COLO668 (cell line): Measurements from ENCODE around the gene APOC1.

Source experiments
- DNase-seq: peaks from one replicate; lab custom pipeline; 2025; ENCODE audit not compliant: unreplicated experiment; lab: John Stamatoyannopoulos, UW

The APOC1 gene

DNA sequence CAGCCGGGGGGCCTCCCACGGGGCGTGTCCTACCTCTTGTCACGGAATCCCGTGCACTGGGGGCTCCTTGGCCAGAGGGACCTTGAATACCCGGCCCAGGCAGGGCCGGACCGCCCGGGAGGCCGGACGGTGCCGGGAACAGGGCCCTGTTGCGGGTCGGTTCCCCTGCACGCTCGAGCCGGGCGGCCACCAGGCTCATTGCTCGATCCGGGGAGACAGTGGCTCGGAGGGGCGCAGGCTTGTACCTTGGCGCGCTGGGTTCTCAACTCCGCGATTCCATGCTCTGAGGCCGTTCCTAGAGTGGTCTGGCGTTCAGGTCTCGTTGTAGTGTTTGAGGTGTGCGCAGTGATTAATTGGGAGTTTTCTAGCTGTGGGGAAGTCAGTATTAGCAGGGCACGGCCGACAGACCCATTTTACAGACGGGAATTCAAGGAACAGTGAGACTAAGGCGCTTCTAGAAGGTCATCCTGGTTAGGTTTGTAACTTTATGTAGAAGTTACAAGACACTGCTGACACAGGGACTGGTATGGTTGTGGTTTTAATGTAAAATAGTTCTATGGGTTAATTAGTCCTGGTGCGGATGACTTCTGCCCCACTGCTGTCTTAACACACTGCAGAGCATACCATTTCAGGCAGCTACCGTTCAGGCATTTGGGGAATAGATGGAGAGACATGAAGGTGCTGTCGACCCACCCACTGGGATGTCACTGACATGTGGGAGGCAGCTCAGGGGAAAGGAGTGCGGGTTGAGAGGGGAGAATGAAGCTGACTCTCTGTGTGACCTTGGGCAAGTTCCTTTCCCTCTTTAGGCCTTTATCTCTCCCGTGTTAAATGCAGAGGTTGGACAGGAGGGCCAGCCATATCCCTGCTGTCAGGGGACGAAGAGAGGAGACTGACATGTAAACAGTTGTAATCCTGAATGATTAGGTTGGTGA, 41.4 kb downstream of the APOC1 start:
- no peak for DNase-seq

DNA sequence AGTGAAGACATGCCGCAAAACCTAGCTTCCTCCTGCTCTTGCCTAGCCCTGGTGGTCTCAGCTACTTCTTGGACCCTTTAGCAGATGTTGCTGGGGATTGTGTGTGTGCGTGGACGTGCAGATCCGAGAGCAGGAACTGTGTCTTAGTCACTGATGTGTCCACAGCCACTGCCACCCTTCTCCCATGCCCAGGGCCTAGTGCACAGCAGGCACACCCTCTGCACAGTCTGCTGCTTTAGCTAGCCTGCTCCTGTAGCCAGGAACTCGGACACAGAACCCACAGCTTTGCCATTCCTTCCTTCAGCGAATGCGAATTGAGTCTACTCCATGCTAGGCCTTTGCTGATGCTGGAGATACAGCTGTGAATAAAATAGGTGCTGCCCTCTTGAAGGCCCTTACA, 43.1 kb downstream of the APOC1 start:
- no peak for DNase-seq

DNA sequence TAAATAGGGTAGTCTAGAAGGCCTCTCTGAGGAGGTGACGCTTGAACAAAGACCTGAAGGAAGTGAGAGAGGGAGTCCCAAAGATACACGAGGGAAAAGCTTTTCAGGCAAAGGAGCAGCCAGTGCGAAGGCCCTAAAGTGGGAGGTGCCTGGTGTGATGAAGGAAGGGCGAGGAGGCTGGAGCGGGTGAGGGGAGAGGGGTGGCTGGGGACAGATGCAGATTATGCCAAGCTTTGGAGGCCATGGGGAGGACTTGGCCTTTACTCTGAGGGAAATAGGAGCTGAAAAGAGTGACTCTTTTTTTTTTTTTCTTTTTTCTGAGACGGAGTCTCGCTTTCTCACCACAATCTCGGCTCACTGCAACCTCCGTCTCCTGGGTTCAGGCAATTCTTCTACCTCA, 43.7 kb downstream of the APOC1 start:
- DNase-seq = no peak

DNA sequence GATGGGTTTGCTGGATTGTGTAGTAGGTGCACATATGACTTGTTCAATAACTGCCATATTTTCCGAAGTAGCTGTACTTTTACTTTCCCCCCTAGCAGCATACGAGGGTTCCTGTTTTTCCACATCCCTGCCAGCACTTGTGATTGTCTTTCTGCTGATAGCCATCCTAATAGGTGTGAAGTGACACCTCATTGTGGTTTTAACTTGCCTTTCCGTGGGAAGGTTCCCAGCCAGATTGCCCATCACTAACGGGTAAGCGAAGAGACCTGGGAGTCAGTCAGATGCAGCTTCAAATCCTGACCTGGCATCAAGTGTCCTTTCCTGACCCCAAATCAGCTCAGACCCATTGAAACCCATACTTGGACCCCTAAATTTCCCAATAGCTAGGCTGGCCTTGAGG, 45.3 kb downstream of the APOC1 start:
- DNase-seq = no peak

DNA sequence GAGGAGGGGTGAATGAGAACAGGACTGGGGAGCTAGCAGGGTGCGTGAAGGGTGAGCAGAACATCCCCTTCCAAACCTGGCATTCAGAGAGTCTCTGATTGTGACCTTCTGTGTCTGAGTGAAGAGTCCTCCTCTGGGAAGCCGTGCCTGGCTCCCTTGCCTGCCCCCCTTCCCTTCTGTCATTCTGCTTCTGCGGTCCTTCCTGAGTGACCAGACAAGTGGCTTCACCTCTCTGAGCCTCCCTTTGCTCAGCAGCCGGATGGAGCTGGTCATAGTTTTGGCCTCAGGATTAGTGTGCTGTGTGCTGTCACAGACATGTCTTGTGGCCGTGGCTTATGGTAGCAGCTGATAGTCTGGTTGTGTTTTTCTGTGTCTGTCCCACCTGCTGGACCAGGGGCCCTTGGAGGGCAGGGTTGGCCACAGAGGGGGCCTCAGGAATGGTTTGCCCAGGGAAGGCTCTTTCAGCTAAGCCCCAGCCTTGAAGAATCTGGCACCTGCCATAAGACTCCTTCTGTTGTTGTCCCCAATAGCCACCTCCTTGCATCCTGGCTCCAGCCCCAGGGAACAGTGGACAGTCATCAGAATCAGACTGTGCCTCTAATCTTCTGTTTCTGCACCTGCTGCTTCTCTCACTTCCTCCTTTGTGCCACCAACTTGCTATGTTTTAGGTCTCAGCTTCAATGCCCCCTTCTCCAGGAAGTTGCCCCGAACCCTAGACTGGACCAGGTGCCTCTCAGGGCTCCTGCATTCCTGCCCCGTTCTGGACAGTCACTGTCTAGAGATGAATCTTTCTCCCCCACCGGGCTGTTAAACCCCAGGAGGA, 46.7 kb downstream of the APOC1 start:
- no peak for DNase-seq

DNA sequence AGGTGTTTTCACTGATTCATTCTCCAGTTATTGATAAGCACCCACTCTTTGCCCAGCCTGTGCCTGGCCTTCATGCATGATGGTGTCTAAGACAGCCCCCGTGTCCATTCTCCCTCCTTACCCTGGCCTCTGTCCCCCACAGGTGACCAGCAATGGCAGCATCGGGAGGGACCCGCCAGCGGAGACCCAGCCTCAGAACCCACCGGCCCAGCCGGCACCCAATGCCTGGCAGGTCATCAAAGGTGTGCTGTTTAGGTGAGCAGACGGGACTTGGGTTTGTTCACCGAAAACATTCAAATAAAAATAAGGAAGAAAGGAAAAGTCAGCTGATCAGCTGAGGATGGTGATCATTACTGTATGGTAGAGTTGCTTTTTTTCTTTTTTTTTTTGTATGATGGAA, 47.4 kb downstream of the APOC1 start:
- DNase-seq = no peak

DNA sequence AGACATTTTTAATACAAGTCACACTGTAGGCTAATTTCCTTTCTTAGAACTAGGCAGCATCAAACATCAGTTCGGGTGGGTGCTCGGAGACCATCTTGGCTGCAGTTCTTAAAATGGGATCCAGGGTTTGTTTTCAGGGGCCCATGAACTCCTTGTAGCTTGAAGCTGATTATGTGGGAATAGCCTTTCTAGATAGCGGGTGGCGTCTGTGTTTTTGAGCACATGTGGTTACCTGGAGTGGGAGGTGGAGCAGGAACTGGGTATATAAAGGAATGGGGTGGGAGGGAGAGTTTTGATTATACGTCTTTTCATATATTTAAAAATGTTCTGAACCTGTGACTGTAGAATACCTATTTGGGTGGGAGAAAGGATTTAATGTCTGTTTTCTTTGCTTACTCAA, 53.7 kb downstream of the APOC1 start:
- DNase-seq = no peak

DNA sequence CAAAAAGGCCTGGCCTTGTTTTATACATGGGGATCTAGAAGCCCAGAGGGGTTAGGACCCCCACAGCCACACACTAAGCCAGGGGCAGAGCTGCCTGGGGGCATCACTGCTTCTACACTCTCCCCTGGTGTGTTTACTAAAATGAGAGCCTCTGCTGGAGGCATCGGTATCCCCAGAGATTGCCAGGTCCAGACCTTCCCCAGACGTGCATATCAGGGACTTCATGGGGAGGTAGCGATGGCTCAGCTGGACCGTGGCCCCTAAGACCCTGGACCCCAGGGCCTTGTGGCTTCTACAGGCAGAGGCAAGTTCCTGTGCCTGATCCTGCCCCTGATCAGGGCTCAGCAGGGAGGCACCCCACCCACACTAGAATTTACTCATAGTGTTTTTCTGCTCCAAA, 54.3 kb downstream of the APOC1 start:
- no peak for DNase-seq
